GM23338 (cell line): ENCODE data around the gene PRCC. TPM values are rescaled to one million over a fixed set of nuclear protein-coding genes. Genes with fewer than 3 reads are reported as not detected.

Experiments
- ATAC-seq: fragments of 200-7000 bp; cut with Tn5 transposase; 3 replicates; pipeline ENCODE4 v1.9.1; 2020
- DNase-seq: peaks from one replicate; pipeline ENCODE4 v3.0.0-alpha.2; 2015; ENCODE audit warnings: low spot score
- H2AFZ ChIP-seq: fragments of 200-600 bp; sonication (generic); 2 replicates; pipeline ENCODE4 v1.8.0; 2016; ENCODE audit warnings: antibody characterized with exemption, mild to moderate bottlenecking, moderate library complexity
- H3F3A ChIP-seq: fragments of 200-600 bp; sonication (generic); replicated peaks from 2 replicates; pipeline ENCODE4 v1.8.0; 2017; ENCODE audit warnings: antibody characterized with exemption, mixed run types, low read depth
- H3K27ac ChIP-seq: fragments of 200-600 bp; sonication (generic); 2 replicates; pipeline ENCODE4 v1.6.1; 2016; ENCODE audit warnings: low read depth
- H3K27me3 ChIP-seq: fragments of 200-600 bp; sonication (generic); 2 replicates; pipeline ENCODE4 v1.8.0; 2016; ENCODE audit warnings: mild to moderate bottlenecking, mixed run types, moderate library complexity; ENCODE audit not compliant: insufficient read depth
- H3K36me3 ChIP-seq: fragments of 200-600 bp; sonication (generic); 2 replicates; pipeline ENCODE4 v1.8.0; 2016; ENCODE audit warnings: mild to moderate bottlenecking; ENCODE audit not compliant: insufficient read depth
- H3K4me1 ChIP-seq: fragments of 200-600 bp; sonication (generic); 2 replicates; pipeline ENCODE4 v1.8.0; 2016; ENCODE audit warnings: mild to moderate bottlenecking, moderate library complexity; ENCODE audit not compliant: insufficient read depth
- H3K4me2 ChIP-seq: fragments of 200-600 bp; sonication (generic); 2 replicates; pipeline ENCODE4 v1.7.1; 2017; ENCODE audit warnings: mixed run types
- H3K4me3 ChIP-seq: fragments of 200-600 bp; sonication (generic); 2 replicates; pipeline ENCODE4 v1.6.1; 2016; ENCODE audit warnings: mixed run types
- H3K79me2 ChIP-seq: fragments of 200-600 bp; sonication (generic); replicated peaks from 2 replicates; pipeline ENCODE4 v1.8.0; 2017; ENCODE audit warnings: mild to moderate bottlenecking; ENCODE audit not compliant: insufficient read depth
- H3K9me2 ChIP-seq: fragments of 200-600 bp; sonication (generic); 2 replicates; pipeline ENCODE4 v1.8.0; 2017; ENCODE audit not compliant: insufficient read depth
- H4K20me1 ChIP-seq: fragments of 200-600 bp; sonication (generic); replicated peaks from 2 replicates; pipeline ENCODE4 v1.8.0; 2017; ENCODE audit warnings: mild to moderate bottlenecking; ENCODE audit not compliant: insufficient read depth
- H3K27ac Mint-ChIP-seq: 2 replicates; pipeline ENCODE4 v1.8.0; 2020; ENCODE audit warnings: inconsistent platforms, mild to moderate bottlenecking, moderate library complexity, mixed read lengths
- H3K27me3 Mint-ChIP-seq: 3 replicates; pipeline ENCODE4 v1.8.0; 2022; ENCODE audit warnings: low read depth, mild to moderate bottlenecking, moderate library complexity, mixed read lengths, inconsistent platforms; ENCODE audit not compliant: insufficient read depth, poor library complexity
- H3K36me3 Mint-ChIP-seq: 3 replicates; pipeline ENCODE4 v1.8.0; 2021; ENCODE audit warnings: low read depth, mild to moderate bottlenecking, inconsistent platforms, moderate library complexity, mixed read lengths
- H3K4me1 Mint-ChIP-seq: 3 replicates; pipeline ENCODE4 v1.8.0; 2020; ENCODE audit warnings: mild to moderate bottlenecking, inconsistent platforms, mixed read lengths
- H3K4me3 Mint-ChIP-seq: 3 replicates; pipeline ENCODE4 v1.8.0; 2021; ENCODE audit warnings: moderate library complexity, mild to moderate bottlenecking, inconsistent platforms, mixed read lengths
- H3K9me3 Mint-ChIP-seq: 3 replicates; pipeline ENCODE4 v1.8.0; 2020; ENCODE audit warnings: moderate library complexity, mild to moderate bottlenecking, inconsistent platforms, mixed read lengths
- CREB1 ChIP-seq: fragments of 250-450 bp; sonication (Bioruptor Pico); IDR thresholded peaks from 2 replicates; pipeline ENCODE4 v1.5.0; 2020; ENCODE audit warnings: low read depth, mild to moderate bottlenecking, moderate library complexity
- EZH2phosphoT487 ChIP-seq: fragments of 200-600 bp; sonication (generic); IDR thresholded peaks from one replicate; pipeline ENCODE4 v1.8.1; 2018; ENCODE audit warnings: antibody characterized with exemption; ENCODE audit not compliant: unreplicated experiment
- JUNB ChIP-seq: IDR thresholded peaks from one replicate; pipeline ENCODE4 v1.6.1; 2016; ENCODE audit warnings: antibody characterized with exemption; ENCODE audit not compliant: unreplicated experiment
- NANOG ChIP-seq: IDR thresholded peaks from 2 replicates; pipeline ENCODE4 v1.6.1; 2016; ENCODE audit warnings: antibody characterized with exemption, borderline replicate concordance
- ZNF114 ChIP-seq: fragments of 250-450 bp; sonication (Bioruptor Pico); IDR thresholded peaks from 2 replicates; pipeline ENCODE4 v1.5.0; 2020; ENCODE audit warnings: mild to moderate bottlenecking, moderate library complexity
- ZNF331 ChIP-seq: fragments of 250-450 bp; sonication (Bioruptor Pico); IDR thresholded peaks from 2 replicates; pipeline ENCODE4 v1.5.0; 2020; ENCODE audit warnings: low read depth, mild to moderate bottlenecking, moderate library complexity
- polyA plus RNA-seq: library from polyadenylated mRNA; unstranded; fragments of >200 nt; fragmentation: Nextera tagmentation; extraction: Ambion mirVana; gene quantifications from 2 replicates; pipeline ENCODE4 v1.2.1, GENCODE V29; 2016
- total RNA-seq: library from RNA; depleted of rRNA; stranded (reverse); fragments of >200 nt; shearing (Covaris generic); gene quantifications from 2 replicates; pipeline ENCODE4 v1.2.3, GENCODE V29; 2014
- TF ChIP-seq, protein P1 (sequence below): IDR thresholded peaks from one replicate; pipeline ENCODE4 v1.6.1; 2018; ENCODE audit warnings: antibody characterized with exemption; ENCODE audit not compliant: unreplicated experiment
- TF ChIP-seq, protein P2 (sequence below): fragments of 250-450 bp; sonication (Bioruptor Pico); IDR thresholded peaks from 2 replicates; pipeline ENCODE4 v1.5.0; 2020; ENCODE audit warnings: mild to moderate bottlenecking, moderate library complexity

The PRCC gene
- total and polyA plus RNA-seq, 2 experiments from 2014 or later = 66.2 to 72.9 TPM

DNA sequence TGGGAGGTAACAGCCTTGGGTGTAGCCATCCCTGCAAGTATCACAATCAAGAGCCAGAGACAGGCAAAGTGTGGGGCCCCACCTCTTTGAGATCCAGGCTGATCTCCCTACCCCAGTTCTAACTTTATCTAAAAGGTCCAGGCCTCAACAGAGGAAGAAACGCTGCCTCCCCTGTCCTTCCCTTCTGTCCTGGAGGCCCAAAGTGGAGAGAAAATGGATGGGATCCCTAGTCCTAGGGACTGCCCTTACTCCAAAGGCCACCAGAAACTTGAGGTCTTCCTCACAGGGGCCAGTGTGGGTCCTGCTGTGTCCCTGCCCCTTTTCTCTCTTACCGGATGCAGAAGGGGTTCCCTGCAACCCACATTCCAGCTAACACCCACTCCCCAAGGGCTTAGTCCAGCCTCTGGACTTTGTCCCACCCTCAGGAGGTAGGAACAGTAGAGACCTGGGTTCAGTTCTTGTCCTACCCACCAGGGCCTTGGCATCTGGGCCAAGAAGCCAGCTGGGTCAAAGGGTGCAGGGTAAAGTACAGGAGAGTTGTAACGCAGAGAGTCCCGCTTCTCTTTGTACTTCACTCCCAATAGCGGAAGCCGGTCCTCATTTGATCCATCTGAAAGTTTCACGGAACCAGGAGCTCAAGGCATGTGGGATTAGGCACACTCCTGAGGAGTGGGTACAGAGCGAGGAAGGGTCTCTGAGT, 17.8 kb upstream of the PRCC start:
- no peak overlapping the region for H2AFZ ChIP-seq
- H3K36me3 ChIP-seq = no peaks in the 10 kb centered on the region
- peak overlapping the region; percentile 97 for H3K27ac Mint-ChIP-seq
- H3F3A ChIP-seq = peaks cover 43% of the 10 kb centered on the region
- no peaks in the 10 kb centered on the region for H3K27me3 ChIP-seq
- no peaks in the 10 kb centered on the region for H3K9me2 ChIP-seq
- peaks cover 36% of the 10 kb centered on the region for H3K36me3 Mint-ChIP-seq
- peak overlapping the region; percentile 99 for H3K4me3 ChIP-seq
- peak overlapping the region; percentile 98 for H3K27ac ChIP-seq
- H4K20me1 ChIP-seq = peaks cover 16% of the 10 kb centered on the region
- peaks cover 59% of the 10 kb centered on the region for H3K4me1 Mint-ChIP-seq
- ATAC-seq (no peak), DNase-seq (no peak)
- peaks cover 54% of the 10 kb centered on the region for H3K4me1 ChIP-seq
- TF ChIP-seq JUNB (no peak), ZNF114 (no peak), ZNF331 (no peak), NANOG (no peak), EZH2phosphoT487 (no peak), CREB1 (CRISPR knock-in tag) (no peak)
- TF ChIP-seq, protein P1, sequence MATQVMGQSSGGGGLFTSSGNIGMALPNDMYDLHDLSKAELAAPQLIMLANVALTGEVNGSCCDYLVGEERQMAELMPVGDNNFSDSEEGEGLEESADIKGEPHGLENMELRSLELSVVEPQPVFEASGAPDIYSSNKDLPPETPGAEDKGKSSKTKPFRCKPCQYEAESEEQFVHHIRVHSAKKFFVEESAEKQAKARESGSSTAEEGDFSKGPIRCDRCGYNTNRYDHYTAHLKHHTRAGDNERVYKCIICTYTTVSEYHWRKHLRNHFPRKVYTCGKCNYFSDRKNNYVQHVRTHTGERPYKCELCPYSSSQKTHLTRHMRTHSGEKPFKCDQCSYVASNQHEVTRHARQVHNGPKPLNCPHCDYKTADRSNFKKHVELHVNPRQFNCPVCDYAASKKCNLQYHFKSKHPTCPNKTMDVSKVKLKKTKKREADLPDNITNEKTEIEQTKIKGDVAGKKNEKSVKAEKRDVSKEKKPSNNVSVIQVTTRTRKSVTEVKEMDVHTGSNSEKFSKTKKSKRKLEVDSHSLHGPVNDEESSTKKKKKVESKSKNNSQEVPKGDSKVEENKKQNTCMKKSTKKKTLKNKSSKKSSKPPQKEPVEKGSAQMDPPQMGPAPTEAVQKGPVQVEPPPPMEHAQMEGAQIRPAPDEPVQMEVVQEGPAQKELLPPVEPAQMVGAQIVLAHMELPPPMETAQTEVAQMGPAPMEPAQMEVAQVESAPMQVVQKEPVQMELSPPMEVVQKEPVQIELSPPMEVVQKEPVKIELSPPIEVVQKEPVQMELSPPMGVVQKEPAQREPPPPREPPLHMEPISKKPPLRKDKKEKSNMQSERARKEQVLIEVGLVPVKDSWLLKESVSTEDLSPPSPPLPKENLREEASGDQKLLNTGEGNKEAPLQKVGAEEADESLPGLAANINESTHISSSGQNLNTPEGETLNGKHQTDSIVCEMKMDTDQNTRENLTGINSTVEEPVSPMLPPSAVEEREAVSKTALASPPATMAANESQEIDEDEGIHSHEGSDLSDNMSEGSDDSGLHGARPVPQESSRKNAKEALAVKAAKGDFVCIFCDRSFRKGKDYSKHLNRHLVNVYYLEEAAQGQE = no peak
- TF ChIP-seq, protein P2, sequence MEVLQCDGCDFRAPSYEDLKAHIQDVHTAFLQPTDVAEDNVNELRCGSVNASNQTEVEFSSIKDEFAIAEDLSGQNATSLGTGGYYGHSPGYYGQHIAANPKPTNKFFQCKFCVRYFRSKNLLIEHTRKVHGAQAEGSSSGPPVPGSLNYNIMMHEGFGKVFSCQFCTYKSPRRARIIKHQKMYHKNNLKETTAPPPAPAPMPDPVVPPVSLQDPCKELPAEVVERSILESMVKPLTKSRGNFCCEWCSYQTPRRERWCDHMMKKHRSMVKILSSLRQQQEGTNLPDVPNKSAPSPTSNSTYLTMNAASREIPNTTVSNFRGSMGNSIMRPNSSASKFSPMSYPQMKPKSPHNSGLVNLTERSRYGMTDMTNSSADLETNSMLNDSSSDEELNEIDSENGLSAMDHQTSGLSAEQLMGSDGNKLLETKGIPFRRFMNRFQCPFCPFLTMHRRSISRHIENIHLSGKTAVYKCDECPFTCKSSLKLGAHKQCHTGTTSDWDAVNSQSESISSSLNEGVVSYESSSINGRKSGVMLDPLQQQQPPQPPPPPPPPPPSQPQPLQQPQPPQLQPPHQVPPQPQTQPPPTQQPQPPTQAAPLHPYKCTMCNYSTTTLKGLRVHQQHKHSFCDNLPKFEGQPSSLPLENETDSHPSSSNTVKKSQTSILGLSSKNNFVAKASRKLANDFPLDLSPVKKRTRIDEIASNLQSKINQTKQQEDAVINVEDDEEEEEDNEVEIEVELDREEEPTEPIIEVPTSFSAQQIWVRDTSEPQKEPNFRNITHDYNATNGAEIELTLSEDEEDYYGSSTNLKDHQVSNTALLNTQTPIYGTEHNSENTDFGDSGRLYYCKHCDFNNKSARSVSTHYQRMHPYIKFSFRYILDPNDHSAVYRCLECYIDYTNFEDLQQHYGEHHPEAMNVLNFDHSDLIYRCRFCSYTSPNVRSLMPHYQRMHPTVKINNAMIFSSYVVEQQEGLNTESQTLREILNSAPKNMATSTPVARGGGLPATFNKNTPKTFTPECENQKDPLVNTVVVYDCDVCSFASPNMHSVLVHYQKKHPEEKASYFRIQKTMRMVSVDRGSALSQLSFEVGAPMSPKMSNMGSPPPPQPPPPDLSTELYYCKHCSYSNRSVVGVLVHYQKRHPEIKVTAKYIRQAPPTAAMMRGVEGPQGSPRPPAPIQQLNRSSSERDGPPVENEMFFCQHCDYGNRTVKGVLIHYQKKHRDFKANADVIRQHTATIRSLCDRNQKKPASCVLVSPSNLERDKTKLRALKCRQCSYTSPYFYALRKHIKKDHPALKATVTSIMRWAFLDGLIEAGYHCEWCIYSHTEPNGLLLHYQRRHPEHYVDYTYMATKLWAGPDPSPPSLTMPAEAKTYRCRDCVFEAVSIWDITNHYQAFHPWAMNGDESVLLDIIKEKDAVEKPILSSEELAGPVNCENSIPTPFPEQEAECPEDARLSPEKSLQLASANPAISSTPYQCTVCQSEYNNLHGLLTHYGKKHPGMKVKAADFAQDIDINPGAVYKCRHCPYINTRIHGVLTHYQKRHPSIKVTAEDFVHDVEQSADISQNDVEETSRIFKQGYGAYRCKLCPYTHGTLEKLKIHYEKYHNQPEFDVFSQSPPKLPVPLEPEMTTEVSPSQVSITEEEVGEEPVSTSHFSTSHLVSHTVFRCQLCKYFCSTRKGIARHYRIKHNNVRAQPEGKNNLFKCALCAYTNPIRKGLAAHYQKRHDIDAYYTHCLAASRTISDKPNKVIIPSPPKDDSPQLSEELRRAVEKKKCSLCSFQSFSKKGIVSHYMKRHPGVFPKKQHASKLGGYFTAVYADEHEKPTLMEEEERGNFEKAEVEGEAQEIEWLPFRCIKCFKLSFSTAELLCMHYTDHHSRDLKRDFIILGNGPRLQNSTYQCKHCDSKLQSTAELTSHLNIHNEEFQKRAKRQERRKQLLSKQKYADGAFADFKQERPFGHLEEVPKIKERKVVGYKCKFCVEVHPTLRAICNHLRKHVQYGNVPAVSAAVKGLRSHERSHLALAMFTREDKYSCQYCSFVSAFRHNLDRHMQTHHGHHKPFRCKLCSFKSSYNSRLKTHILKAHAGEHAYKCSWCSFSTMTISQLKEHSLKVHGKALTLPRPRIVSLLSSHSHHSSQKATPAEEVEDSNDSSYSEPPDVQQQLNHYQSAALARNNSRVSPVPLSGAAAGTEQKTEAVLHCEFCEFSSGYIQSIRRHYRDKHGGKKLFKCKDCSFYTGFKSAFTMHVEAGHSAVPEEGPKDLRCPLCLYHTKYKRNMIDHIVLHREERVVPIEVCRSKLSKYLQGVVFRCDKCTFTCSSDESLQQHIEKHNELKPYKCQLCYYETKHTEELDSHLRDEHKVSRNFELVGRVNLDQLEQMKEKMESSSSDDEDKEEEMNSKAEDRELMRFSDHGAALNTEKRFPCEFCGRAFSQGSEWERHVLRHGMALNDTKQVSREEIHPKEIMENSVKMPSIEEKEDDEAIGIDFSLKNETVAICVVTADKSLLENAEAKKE = no peak
- H3K4me2 ChIP-seq = peak overlapping the region; percentile 100
- H3K27me3 Mint-ChIP-seq = peaks cover 24% of the 10 kb centered on the region
- no peaks in the 10 kb centered on the region; the same call in 1 of the 3 replicates for H3K9me3 Mint-ChIP-seq
- peak overlapping the region; percentile 89 for H3K4me3 Mint-ChIP-seq
- H3K79me2 ChIP-seq = peaks cover 75% of the 10 kb centered on the region
